Type B pancreatic cell (in vitro differentiated cells): ENCODE data around the gene GLT1D1. TPM values are rescaled to one million over a fixed set of nuclear protein-coding genes. Genes with fewer than 3 reads are reported as not detected.

Experiments
- DNase-seq: peaks from one replicate; pipeline ENCODE4 v3.0.0; 2021; ENCODE audit warnings: mixed read lengths; ENCODE audit not compliant: unreplicated experiment; ENCODE audit errors: extremely low spot score
- H3K27ac Mint-ChIP-seq: 2 replicates; pipeline ENCODE4 v1.8.0; 2021; ENCODE audit warnings: mild to moderate bottlenecking, mixed read lengths
- H3K27me3 Mint-ChIP-seq: 2 replicates; pipeline ENCODE4 v1.8.0; 2021; ENCODE audit warnings: mixed read lengths
- H3K36me3 Mint-ChIP-seq: 2 replicates; pipeline ENCODE4 v1.8.0; 2021; ENCODE audit warnings: mixed read lengths
- H3K4me1 Mint-ChIP-seq: one replicate; pipeline ENCODE4 v1.8.0; 2021; ENCODE audit warnings: mixed read lengths; ENCODE audit not compliant: unreplicated experiment
- H3K4me3 Mint-ChIP-seq: 2 replicates; pipeline ENCODE4 v1.8.0; 2021; ENCODE audit warnings: mild to moderate bottlenecking, mixed read lengths
- H3K9me3 Mint-ChIP-seq: 2 replicates; pipeline ENCODE4 v1.8.0; 2021; ENCODE audit warnings: mixed read lengths
- total RNA-seq: library from RNA; stranded (reverse); gene quantifications from 2 replicates; pipeline ENCODE4 v1.2.1, GENCODE V29; 2021; ENCODE audit warnings: low replicate concordance
- TF ChIP-seq, protein P1 (sequence below): fragments of 200-600 bp; sonication (generic); conservative IDR thresholded peaks from 2 replicates; pipeline ENCODE4 v1.5.0; 2021; ENCODE audit warnings: antibody characterized with exemption, mild to moderate bottlenecking

GLT1D1 gene
- total RNA-seq, 1 donor from 2014 or later = 2.5 TPM

- DNase-seq = no peak
- TF ChIP-seq, protein P1, sequence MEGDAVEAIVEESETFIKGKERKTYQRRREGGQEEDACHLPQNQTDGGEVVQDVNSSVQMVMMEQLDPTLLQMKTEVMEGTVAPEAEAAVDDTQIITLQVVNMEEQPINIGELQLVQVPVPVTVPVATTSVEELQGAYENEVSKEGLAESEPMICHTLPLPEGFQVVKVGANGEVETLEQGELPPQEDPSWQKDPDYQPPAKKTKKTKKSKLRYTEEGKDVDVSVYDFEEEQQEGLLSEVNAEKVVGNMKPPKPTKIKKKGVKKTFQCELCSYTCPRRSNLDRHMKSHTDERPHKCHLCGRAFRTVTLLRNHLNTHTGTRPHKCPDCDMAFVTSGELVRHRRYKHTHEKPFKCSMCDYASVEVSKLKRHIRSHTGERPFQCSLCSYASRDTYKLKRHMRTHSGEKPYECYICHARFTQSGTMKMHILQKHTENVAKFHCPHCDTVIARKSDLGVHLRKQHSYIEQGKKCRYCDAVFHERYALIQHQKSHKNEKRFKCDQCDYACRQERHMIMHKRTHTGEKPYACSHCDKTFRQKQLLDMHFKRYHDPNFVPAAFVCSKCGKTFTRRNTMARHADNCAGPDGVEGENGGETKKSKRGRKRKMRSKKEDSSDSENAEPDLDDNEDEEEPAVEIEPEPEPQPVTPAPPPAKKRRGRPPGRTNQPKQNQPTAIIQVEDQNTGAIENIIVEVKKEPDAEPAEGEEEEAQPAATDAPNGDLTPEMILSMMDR = no peak
- Mint-ChIP-seq H3K9me3 (no peaks in the 10 kb centered on the region), H3K27me3 (peaks cover 3% of the 10 kb centered on the region), H3K4me1 (peaks cover 4% of the 10 kb centered on the region), H3K36me3 (no peaks in the 10 kb centered on the region), H3K4me3 (no peak overlapping the region), H3K27ac (no peak overlapping the region)
These were observed 75.8 kb downstream of the GLT1D1 start for GRCh38 chr12:128929057-128929456.

- Mint-ChIP-seq H3K4me1 (peaks cover 4% of the 10 kb centered on the region), H3K9me3 (no peaks in the 10 kb centered on the region), H3K36me3 (no peaks in the 10 kb centered on the region), H3K4me3 (no peak overlapping the region), H3K27ac (no peak overlapping the region), H3K27me3 (peaks cover 3% of the 10 kb centered on the region)
- TF ChIP-seq, protein P1 = no peak
- DNase-seq = no peak
These were observed 77.3 kb downstream of the GLT1D1 start for GRCh38 chr12:128930606-128931005.

- Mint-ChIP-seq H3K4me1 (peaks cover 4% of the 10 kb centered on the region), H3K4me3 (no peak overlapping the region), H3K9me3 (no peaks in the 10 kb centered on the region), H3K36me3 (no peaks in the 10 kb centered on the region), H3K27ac (no peak overlapping the region), H3K27me3 (peaks cover 5% of the 10 kb centered on the region)
- TF ChIP-seq, protein P1 = no peak
- DNase-seq = no peak
These were observed 79.2 kb downstream of the GLT1D1 start for GRCh38 chr12:128932521-128932920.

DNA sequence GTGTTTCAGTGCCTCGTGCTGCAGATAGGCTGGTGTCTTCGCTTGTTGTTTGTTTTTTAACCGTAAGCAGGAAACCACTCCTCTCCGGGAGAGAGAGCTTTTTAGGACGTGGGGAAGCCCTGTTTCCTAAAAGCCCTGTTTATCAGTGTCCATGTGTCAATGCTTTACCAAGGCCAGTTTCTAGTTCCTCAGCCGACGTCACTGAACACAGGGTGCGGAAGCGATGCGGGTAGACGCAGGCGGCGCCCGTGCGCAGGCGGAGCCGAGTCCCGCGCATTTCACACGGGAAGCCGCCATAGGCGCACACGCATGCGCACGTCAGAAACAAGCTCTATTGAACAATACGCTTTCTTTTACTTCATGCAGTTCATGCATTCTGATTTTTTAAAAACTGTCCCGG, 79.8 kb downstream of the GLT1D1 start:
- peaks cover 4% of the 10 kb centered on the region for H3K4me1 Mint-ChIP-seq
- no peak for DNase-seq
- H3K9me3 Mint-ChIP-seq = no peaks in the 10 kb centered on the region
- H3K27ac Mint-ChIP-seq = no peak overlapping the region
- H3K36me3 Mint-ChIP-seq = no peaks in the 10 kb centered on the region
- TF ChIP-seq, protein P1 = no peak
- no peak overlapping the region for H3K4me3 Mint-ChIP-seq
- H3K27me3 Mint-ChIP-seq = peaks cover 9% of the 10 kb centered on the region

DNA sequence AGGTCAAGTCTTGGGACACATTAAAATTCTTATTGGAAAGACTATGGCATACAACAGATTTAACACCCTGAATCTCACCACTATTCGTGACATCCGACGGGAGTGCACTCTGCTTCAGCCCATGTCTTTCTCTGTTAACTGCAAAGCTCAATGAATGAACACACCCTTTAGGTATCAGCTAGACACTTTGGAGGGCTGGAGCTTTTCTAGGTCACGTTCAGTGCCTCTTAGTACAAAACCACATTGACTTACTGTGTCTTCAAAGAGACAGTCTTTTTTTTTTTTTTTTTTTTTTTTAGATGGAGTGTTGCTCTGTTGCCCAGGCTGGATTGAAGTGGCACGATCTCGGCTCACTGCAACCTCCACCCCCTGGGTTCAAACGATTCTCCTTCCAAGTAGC, 80.6 kb downstream of the GLT1D1 start:
- no peaks in the 10 kb centered on the region for H3K9me3 Mint-ChIP-seq
- H3K36me3 Mint-ChIP-seq = no peaks in the 10 kb centered on the region
- TF ChIP-seq, protein P1 = no peak
- H3K27ac Mint-ChIP-seq = no peak overlapping the region
- no peak for DNase-seq
- H3K27me3 Mint-ChIP-seq = peaks cover 9% of the 10 kb centered on the region
- H3K4me1 Mint-ChIP-seq = peaks cover 4% of the 10 kb centered on the region
- H3K4me3 Mint-ChIP-seq = no peak overlapping the region

DNA sequence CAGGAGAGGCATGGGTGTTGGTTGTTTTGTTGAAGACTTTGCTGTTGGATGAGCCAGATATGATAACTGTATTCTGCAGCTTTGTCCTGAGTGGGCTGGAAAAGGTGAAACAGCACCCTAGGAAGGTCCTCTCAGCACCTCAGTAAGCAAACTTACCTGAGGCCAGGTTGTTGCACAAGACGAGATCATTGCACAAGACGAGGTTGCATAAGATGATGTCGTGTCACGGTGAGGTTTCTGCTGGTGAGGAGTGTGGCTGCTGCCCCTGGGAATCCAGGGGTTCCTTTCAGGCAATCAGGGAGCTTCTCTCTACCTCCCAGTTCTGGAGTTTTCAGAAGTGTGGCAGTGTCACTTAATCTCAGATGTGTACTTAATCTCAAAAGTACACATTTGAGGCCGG, 85.6 kb downstream of the GLT1D1 start:
- no peaks in the 10 kb centered on the region for H3K36me3 Mint-ChIP-seq
- peaks cover 13% of the 10 kb centered on the region for H3K27me3 Mint-ChIP-seq
- no peaks in the 10 kb centered on the region for H3K4me1 Mint-ChIP-seq
- no peak overlapping the region for H3K27ac Mint-ChIP-seq
- TF ChIP-seq, protein P1 = no peak
- no peaks in the 10 kb centered on the region for H3K9me3 Mint-ChIP-seq
- DNase-seq = no peak
- no peak overlapping the region for H3K4me3 Mint-ChIP-seq
